Suppressor macrophage treated with lipopolysaccharide for 4 hours (primary cell): Measurements from ENCODE around the gene CCNB1.
"Not testable (repeated sequence)": the region's sequence is repeated elsewhere in the genome, so short reads cannot be mapped to it uniquely, and the experiment has no call there.

Experiments used
- DNase-seq: peaks from one replicate; pipeline ENCODE4 v3.0.0-alpha.2; 2020

CCNB1 gene

GRCh38 chr5:69166686-69167492 is at the start of gene CCNB1:
Gene CCNB1, plus strand, starts transcription at chr5:69167150. Its CDS starts 113 bp downstream, at chr5:69167263.
- peak; percentile 98 for DNase-seq

GRCh38 chr5:69129413-69129812 is 37.5 kb upstream of the CCNB1 start:
- no peak for DNase-seq

GRCh38 chr5:69130241-69130640 is 36.7 kb upstream of the CCNB1 start:
- DNase-seq: no peak

GRCh38 chr5:69131304-69131703 is 35.6 kb upstream of the CCNB1 start:
- DNase-seq: no peak

- no peak for DNase-seq
Measured at GRCh38 chr5:69134126-69134525, 32.8 kb upstream of the CCNB1 start.

GRCh38 chr5:69136293-69136692 is 30.7 kb upstream of the CCNB1 start:
- DNase-seq: no peak

GRCh38 chr5:69137208-69137607 is 29.7 kb upstream of the CCNB1 start:
- not testable (repeated sequence) for DNase-seq

GRCh38 chr5:69137807-69138206 is 29.1 kb upstream of the CCNB1 start:
- no peak for DNase-seq

- DNase-seq: no peak
Measured at GRCh38 chr5:69138766-69139165, 28.2 kb upstream of the CCNB1 start.

GRCh38 chr5:69140239-69140638 is 26.7 kb upstream of the CCNB1 start:
- DNase-seq: not testable (repeated sequence)

- no peak for DNase-seq
Measured at GRCh38 chr5:69140827-69141226, 26.1 kb upstream of the CCNB1 start.

- DNase-seq: not testable (repeated sequence)
Measured at GRCh38 chr5:69148576-69148975, 18.4 kb upstream of the CCNB1 start.

- DNase-seq: no peak
Measured at GRCh38 chr5:69148981-69149675, 17.8 kb upstream of the CCNB1 start.

GRCh38 chr5:69149676-69150010 is 17.3 kb upstream of the CCNB1 start:
- DNase-seq: no peak

GRCh38 chr5:69152731-69153130 is 14.2 kb upstream of the CCNB1 start:
- peak; percentile 22 for DNase-seq

GRCh38 chr5:69156456-69156855 is 10.5 kb upstream of the CCNB1 start:
- no peak for DNase-seq

GRCh38 chr5:69158039-69158438 is 8.9 kb upstream of the CCNB1 start:
- no peak for DNase-seq

- no peak for DNase-seq
Measured at GRCh38 chr5:69160651-69161050, 6.3 kb upstream of the CCNB1 start.

GRCh38 chr5:69167493-69167855 is 524 bp downstream of the CCNB1 start:
- DNase-seq: peak; percentile 25

GRCh38 chr5:69167929-69168328 is 979 bp downstream of the CCNB1 start:
- DNase-seq: no peak

- no peak for DNase-seq
Measured at GRCh38 chr5:69170495-69170894, 3.5 kb downstream of the CCNB1 start.

- no peak for DNase-seq
Measured at GRCh38 chr5:69170969-69171368, 4.0 kb downstream of the CCNB1 start.

- DNase-seq: not testable (repeated sequence)
Measured at GRCh38 chr5:69181659-69182293, 14.8 kb downstream of the CCNB1 start.

- DNase-seq: peak; percentile 48
Measured at GRCh38 chr5:69184621-69185020, 17.7 kb downstream of the CCNB1 start.
